Hematopoietic multipotent progenitor cell treated with erythropoietin and hydrocortisone succinate and interleukin-3 and kit ligand, for 4 days (in vitro differentiated cells): Measurements from ENCODE around the gene TJP3.

Source experiments
- DNase-seq: peaks from one replicate; pipeline ENCODE4 v3.0.0-alpha.2; 2015

Gene TJP3

GRCh38 chr19:3785938-3786824, 78.0 kb downstream of the TJP3 start, which contains the start of gene MATK:
MATK (minus strand) TSS chr19:3786381; CDS start chr19:3785135, 1,246 bp downstream.
- DNase-seq: peak; percentile 86

- DNase-seq: peak; percentile 21
Measured at GRCh38 chr19:3788996-3789778, 81.0 kb downstream of the TJP3 start.

GRCh38 chr19:3790209-3790734, 82.1 kb downstream of the TJP3 start:
- no peak for DNase-seq

GRCh38 chr19:3790941-3791340, 82.8 kb downstream of the TJP3 start:
- DNase-seq: no peak

- no peak for DNase-seq
Measured at GRCh38 chr19:3792114-3792513, 83.9 kb downstream of the TJP3 start.

GRCh38 chr19:3793799-3794198, 85.6 kb downstream of the TJP3 start:
- DNase-seq: no peak

- no peak for DNase-seq
Measured at GRCh38 chr19:3796358-3796757, 88.2 kb downstream of the TJP3 start.

- DNase-seq: peak; percentile 57
Measured at GRCh38 chr19:3798137-3798536, 90.0 kb downstream of the TJP3 start.
